Pancreas (tissue), 10 donors: Measurements from ENCODE around the gene PTPRG. TPM values are rescaled to one million over a fixed set of nuclear protein-coding genes. Genes with fewer than 3 reads are reported as not detected.
A peak's percentile ranks its signal among the peaks of the same experiment; 100 is the strongest.

Experiments
- ATAC-seq, 4 donors: fragments of 200-7000 bp; cut with Tn5 transposase; one replicate each; pipeline versions ENCODE4 v1.8.0 to v1.9.1; 2020; ENCODE audit warnings: mild to moderate bottlenecking in 4 of 4, moderate library complexity in 4 of 4
- DNase-seq, 6 donors: peaks; one replicate each; pipeline ENCODE4 v3.0.0-alpha.2; 2020
- FAIRE-seq: peaks from 2 replicates; lab custom pipeline; 2012; peaks lifted over from hg19 to GRCh38; lab: Jason Lieb, UNC
- H3K27ac ChIP-seq, 4 donors: fragments of 200-600 bp; sonication (generic); 1 replicate in 3 of 4; 2 replicates in 1 of 4; pipeline versions ENCODE4 v1.5.0 to v1.8.0; 2020
- H3K27me3 ChIP-seq, 4 donors: fragments of 200-600 bp; one replicate each; pipeline ENCODE4 v1.8.0; 2021
- H3K36me3 ChIP-seq, 3 donors: fragments of 200-600 bp; sonication (generic) in 1 of 3; one replicate each; pipeline versions ENCODE4 v1.5.0 to v1.8.0; 2020 to 2021
- H3K4me1 ChIP-seq, 3 donors: fragments of 200-600 bp; one replicate each; pipeline ENCODE4 v1.8.0; 2021
- H3K4me3 ChIP-seq, 4 donors: fragments of 200-600 bp; sonication (generic) in 2 of 4; one replicate each; pipeline versions ENCODE4 v1.5.0 to v1.8.0; 2020 to 2021
- H3K9me3 ChIP-seq, 4 donors: fragments of 200-600 bp; one replicate each; pipeline ENCODE4 v1.8.0; 2021
- WGBS, 2 donors: extraction: QIAGEN DNeasy Blood & Tissue Kit; methylation state at CpG; one replicate each; pipeline ENCODE4 v1.1.7; 2013; 5-methylcytosine and 5-hydroxymethylcytosine counted together
- intact Hi-C, 3 donors: fragments of 100-400 bp; cut with DNase I; formaldehyde crosslinking; loops; one replicate each; pipeline versions ENCODE4 v1.11.1 to v1.14.2; 2022
- polyA plus RNA-seq, 2 donors: library from polyadenylated mRNA; stranded (reverse); fragments of 200-250 nt; gene quantifications; one replicate each; pipeline ENCODE4 v1.2.3, GENCODE V29; 2013
- total RNA-seq, 6 donors: library from RNA; stranded (reverse); fragmentation: NEBNext Ultra II Directional in 4 of 6; extraction: Animal tissue kit (Norgen Biotek cat#: 25700) in 4 of 6; gene quantifications; one replicate each; pipeline versions ENCODE4 v1.2.1 to v1.2.4, GENCODE V29; 2021 to 2023
- TF ChIP-seq, protein P1 (sequence below), 4 donors: fragments of 200-600 bp; sonication (generic) in 3 of 4; IDR thresholded peaks; one replicate each; pipeline versions ENCODE4 v1.5.0 to v1.8.0; 2021; ENCODE audit warnings: antibody characterized with exemption in 4 of 4
- donor health status: healthy with polysubstance abuse.
- donor health status: DM: no; HTN: no; CAD: no; lungs with moderate emphysema.
- donor health status: DM: no; HTN: no; CAD: no.
- donor health status: control.
- donor health status: control.
- donor health status: Bipolar disorder and iron deficiency.
- donor health status: DM: yes; HTN: yes; CAD: no.
- donor health status: DM: no; HTN: no; CAD: no.
- donor health status: DM: no; HTN: no; CAD: no.
- donor health status: DM: yes; HTN: yes; CAD: no.

The PTPRG gene
- total and polyA plus RNA-seq, 8 donors = 2.8 to 20.5 (median 9.5) TPM

DNA sequence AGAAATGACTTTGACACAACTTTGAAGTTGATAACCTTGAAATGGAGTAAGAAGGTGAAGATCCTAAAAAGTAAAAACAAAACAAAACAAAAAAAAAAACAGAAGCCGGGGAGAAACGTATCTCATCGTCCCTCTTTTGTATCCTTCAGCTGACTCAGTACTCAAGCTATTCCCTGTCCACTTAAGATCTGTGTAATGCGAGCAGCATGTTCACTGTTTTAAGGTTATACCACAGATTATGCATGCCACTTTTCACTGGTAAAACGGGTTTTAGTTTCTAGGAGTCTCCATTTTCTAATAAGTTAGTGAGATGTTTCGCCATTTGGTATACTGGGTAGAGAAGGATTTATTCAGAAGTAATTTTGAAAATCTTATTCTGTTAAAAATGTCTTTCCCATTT lies 487.7 kb downstream of the PTPRG start:
- no peak for DNase-seq
- intact Hi-C loops = no loop called here
- ATAC-seq = no peak
- H3K9me3 ChIP-seq = no peaks in the 10 kb centered on the region
- H3K4me3 ChIP-seq = no peak overlapping the region
- H3K36me3 ChIP-seq = no peaks in the 10 kb centered on the region
- no peak for FAIRE-seq
- H3K4me1 ChIP-seq = no peaks in the 10 kb centered on the region
- TF ChIP-seq, protein P1, sequence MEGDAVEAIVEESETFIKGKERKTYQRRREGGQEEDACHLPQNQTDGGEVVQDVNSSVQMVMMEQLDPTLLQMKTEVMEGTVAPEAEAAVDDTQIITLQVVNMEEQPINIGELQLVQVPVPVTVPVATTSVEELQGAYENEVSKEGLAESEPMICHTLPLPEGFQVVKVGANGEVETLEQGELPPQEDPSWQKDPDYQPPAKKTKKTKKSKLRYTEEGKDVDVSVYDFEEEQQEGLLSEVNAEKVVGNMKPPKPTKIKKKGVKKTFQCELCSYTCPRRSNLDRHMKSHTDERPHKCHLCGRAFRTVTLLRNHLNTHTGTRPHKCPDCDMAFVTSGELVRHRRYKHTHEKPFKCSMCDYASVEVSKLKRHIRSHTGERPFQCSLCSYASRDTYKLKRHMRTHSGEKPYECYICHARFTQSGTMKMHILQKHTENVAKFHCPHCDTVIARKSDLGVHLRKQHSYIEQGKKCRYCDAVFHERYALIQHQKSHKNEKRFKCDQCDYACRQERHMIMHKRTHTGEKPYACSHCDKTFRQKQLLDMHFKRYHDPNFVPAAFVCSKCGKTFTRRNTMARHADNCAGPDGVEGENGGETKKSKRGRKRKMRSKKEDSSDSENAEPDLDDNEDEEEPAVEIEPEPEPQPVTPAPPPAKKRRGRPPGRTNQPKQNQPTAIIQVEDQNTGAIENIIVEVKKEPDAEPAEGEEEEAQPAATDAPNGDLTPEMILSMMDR (IDR thresholded peaks at IDR 0.05) = no peak
- H3K27ac ChIP-seq = no peak overlapping the region
- 82 to 84% methylated on average over 6 of the region's 6 CpGs for WGBS, 2 donors
- H3K27me3 ChIP-seq = no peaks in the 10 kb centered on the region

DNA sequence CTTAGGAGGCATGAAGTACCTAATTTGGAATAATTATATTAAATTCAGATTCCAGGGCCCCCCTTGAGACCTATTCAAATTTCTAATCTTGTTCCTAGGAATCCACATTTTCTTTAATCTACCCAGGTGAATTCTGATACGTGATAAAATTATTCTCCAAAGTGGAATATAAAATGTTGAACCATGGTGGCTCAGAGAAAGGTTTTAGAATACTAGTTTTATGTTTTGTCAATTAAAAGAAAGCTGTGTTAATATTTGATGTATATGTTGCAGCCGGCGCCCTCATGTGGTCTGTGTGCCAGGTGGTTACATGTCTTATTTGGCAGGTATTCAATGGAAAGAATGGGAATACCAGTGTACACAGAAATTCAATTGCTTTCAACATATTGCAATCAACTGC lies 490.1 kb downstream of the PTPRG start:
- Histone ChIP-seq H3K36me3 (no peaks in the 10 kb centered on the region), H3K4me1 (no peaks in the 10 kb centered on the region), H3K9me3 (no peaks in the 10 kb centered on the region), H3K27me3 (no peaks in the 10 kb centered on the region), H3K4me3 (no peak overlapping the region), H3K27ac (no peak overlapping the region)
- WGBS, 2 donors = 30 to 36% methylated on average over 3 of the region's 3 CpGs
- DNase-seq = peak in 5 of 6 donors; percentile 15 to 55 (median 28)
- ATAC-seq = peak in 2 of 4 donors; percentile 58 to 59
- intact Hi-C loops = no loop called here
- TF ChIP-seq, protein P1 (IDR thresholded peaks at IDR 0.05) = no peak
- no peak for FAIRE-seq

DNA sequence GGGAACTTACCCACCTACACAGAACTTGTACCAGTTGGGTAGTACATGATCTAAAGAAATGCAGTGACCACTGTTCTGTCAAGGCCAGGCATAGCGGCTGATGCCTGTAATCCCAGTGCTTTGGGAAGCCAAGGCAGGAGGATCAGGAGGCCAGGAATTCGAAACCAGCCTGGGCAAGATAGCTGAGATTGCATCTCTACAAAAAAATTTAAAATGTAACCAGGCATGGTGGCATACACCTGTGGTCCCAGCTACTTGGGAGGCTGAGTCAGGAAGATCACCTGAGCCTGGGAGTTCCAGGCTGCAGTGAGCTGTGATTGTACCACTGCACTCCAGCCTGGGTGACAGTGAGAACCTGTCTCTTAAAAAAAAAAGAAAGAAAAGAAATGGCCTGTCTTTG lies 491.0 kb downstream of the PTPRG start:
- Histone ChIP-seq H3K9me3 (no peaks in the 10 kb centered on the region), H3K27me3 (no peaks in the 10 kb centered on the region), H3K27ac (no peak overlapping the region), H3K4me1 (no peaks in the 10 kb centered on the region), H3K36me3 (no peaks in the 10 kb centered on the region), H3K4me3 (no peak overlapping the region)
- intact Hi-C loops = no loop called here
- WGBS, 2 donors = 91 to 96% methylated on average over 2 of the region's 2 CpGs
- FAIRE-seq = no peak
- TF ChIP-seq, protein P1 (IDR thresholded peaks at IDR 0.05) = no peak
- no peak for DNase-seq
- ATAC-seq = no peak

DNA sequence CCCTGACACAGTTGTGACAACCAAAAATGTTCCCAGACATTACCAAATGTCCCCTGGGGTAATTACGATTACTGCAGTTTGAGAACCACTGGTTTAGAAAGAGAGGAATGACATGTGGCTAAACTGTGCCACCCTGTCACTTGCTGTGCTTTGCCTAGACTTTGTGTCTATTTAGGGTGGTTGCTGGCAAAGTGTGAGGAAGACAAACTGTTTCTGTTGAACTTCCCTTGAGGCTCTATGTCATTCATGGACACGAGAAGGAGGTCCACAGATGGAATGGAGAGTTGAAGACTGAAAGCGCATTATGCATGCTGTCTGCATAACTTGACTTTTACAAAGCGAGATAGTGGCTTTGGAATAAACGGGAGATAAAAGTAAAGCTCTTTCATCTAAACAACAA lies 495.3 kb downstream of the PTPRG start:
- ATAC-seq = no peak
- 89 to 92% methylated on average over 5 of the region's 5 CpGs for WGBS, 2 donors
- intact Hi-C loops = no loop called here

DNA sequence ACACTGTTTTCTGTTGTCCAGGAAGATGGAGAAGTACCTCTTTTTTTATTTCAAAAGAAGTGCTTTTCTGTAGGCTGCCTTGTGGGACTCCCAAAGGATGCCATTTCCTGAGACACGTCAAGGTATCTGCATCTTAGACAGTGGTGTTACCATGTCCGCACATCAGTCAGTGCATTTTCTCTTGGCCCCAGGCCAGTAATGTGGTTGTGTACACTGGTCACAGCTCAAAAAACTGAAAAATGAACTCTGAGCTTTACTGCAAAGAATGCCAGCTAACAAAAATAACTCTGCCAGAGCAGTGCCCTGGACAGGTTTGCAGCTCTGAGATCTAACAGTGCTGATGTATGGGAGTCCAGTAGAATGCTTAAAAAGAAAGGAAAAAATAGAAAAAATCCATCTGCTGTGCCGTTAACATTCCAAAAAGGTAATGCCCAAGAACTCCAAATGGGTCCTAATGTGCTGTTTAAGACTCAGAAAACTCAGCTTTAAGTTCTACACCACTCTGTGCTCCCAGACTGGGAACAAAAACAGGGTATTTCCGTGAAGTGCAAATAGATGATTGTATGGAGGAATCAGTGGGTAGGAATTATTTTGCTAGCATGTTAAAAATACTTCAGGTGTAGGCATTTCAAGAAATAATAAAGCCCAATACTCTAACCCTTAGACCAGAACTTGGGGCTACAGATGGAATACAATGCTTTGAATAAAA lies 496.1 kb downstream of the PTPRG start:
- DNase-seq (no peak), ATAC-seq (no peak), FAIRE-seq (no peak)
- Histone ChIP-seq H3K27me3 (no peaks in the 10 kb centered on the region), H3K27ac (no peak overlapping the region), H3K36me3 (no peaks in the 10 kb centered on the region), H3K9me3 (no peaks in the 10 kb centered on the region), H3K4me3 (no peak overlapping the region), H3K4me1 (no peaks in the 10 kb centered on the region)
- WGBS, 2 donors = 75 to 77% methylated on average over 4 of the region's 4 CpGs
- TF ChIP-seq, protein P1 (IDR thresholded peaks at IDR 0.05) = no peak
- intact Hi-C loops = no loop called here

More for the DNA sequence above, 495.3 kb downstream of the PTPRG start:
- no peak for FAIRE-seq
- Histone ChIP-seq H3K27ac (no peak overlapping the region), H3K4me3 (no peak overlapping the region), H3K27me3 (no peaks in the 10 kb centered on the region), H3K4me1 (no peaks in the 10 kb centered on the region), H3K9me3 (no peaks in the 10 kb centered on the region), H3K36me3 (no peaks in the 10 kb centered on the region)
- no peak for DNase-seq
- TF ChIP-seq, protein P1 (IDR thresholded peaks at IDR 0.05) = no peak
